Fibroblast of the aortic adventitia (primary cell): Measurements from ENCODE around the gene KLHDC4. TPM values are rescaled to one million over a fixed set of nuclear protein-coding genes. Genes with fewer than 3 reads are reported as not detected.
"Not testable (repeated sequence)": the region's sequence is repeated elsewhere in the genome, so short reads cannot be mapped to it uniquely, and the experiment has no call there.

Experiments used
- DNase-seq: peaks from one replicate; pipeline ENCODE4 v3.0.0-alpha.2; 2010; ENCODE audit warnings: low read depth
- H3K4me3 ChIP-seq: 2 replicates; pipeline ENCODE4 v1.5.1; 2011; ENCODE audit warnings: low read depth, mild to moderate bottlenecking, control low read depth, low read length, moderate library complexity
- total RNA-seq: library from RNA; depleted of rRNA; stranded (reverse); fragments of >200 nt; gene quantifications from 2 replicates; pipeline ENCODE4 v1.2.3, GENCODE V29; 2012; ENCODE audit warnings: low replicate concordance
- TF ChIP-seq, protein P1 (sequence below): IDR thresholded peaks from 2 replicates; pipeline ENCODE4 v1.5.1; 2011; ENCODE audit warnings: mild to moderate bottlenecking, low read length, control low read depth, inconsistent platforms; ENCODE audit not compliant: insufficient read depth

The KLHDC4 gene
- total RNA-seq: 21.6 and 29.2 TPM in 2 replicates

DNA sequence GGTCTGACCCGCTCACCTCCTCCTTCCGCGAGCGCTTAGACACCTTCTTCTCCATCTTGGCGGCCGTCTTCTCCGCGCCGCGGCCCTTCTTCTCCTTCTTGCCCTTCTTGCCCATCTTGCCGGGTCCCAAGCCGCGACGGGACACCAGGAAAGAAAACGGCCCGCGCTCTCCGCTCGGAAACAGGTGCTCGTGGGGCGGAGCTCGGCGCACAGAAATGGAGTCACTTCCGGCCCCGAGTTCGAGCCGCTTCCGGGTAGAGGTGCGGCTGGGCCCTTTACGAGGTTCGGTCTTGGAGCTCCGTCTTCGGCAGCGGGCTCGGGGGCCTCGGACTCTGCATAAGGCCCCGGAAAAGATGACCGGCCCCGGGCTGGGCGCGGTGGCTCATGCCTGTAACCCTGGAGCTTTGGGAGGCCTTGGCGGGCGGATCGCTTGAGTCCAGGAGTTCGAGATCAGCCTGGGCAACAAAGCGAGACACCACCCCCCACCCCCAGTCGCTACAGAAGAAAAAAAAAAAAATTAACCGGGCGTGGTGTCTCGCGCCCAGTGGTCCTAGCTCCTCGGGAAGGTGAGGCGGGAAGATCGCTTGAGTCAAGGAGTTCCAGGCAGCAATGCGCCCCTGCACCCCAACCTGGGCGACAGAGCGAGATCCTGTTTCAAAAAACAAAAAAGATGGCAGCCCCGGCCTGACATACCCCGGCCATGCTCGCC is at the start of gene KLHDC4:
Gene KLHDC4 (minus strand): TSS at position 211 of the 709 bp plus-strand sequence. CDS start 96 bp downstream, at position 115.
- peak within 1 kb of the TSS; percentile 88 for H3K4me3 ChIP-seq
- TF ChIP-seq, protein P1, sequence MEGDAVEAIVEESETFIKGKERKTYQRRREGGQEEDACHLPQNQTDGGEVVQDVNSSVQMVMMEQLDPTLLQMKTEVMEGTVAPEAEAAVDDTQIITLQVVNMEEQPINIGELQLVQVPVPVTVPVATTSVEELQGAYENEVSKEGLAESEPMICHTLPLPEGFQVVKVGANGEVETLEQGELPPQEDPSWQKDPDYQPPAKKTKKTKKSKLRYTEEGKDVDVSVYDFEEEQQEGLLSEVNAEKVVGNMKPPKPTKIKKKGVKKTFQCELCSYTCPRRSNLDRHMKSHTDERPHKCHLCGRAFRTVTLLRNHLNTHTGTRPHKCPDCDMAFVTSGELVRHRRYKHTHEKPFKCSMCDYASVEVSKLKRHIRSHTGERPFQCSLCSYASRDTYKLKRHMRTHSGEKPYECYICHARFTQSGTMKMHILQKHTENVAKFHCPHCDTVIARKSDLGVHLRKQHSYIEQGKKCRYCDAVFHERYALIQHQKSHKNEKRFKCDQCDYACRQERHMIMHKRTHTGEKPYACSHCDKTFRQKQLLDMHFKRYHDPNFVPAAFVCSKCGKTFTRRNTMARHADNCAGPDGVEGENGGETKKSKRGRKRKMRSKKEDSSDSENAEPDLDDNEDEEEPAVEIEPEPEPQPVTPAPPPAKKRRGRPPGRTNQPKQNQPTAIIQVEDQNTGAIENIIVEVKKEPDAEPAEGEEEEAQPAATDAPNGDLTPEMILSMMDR: no peak
- DNase-seq: peak; percentile 84

DNA sequence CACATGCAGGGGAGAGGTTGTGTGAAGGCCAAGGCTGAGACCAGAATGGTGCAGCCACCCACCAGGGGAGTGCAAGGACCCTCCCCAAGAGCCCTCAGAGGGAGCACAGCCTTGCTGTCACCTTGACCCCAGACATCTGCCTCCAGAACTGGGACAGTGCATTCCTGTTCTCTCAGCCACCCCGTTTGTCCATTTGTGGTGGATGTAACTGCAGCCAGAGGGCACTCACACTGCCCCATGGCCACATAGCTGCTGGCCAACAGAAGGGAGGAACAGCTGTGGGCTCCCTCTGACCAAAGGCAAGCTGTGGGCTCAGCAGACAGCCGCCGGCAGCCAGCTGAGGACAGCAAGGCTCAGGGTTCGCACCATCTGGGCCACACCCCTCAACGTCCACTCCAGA is 49.8 kb upstream of the KLHDC4 start:
- no peak for DNase-seq
- H3K4me3 ChIP-seq: no peak overlapping the region
- TF ChIP-seq, protein P1: no peak

DNA sequence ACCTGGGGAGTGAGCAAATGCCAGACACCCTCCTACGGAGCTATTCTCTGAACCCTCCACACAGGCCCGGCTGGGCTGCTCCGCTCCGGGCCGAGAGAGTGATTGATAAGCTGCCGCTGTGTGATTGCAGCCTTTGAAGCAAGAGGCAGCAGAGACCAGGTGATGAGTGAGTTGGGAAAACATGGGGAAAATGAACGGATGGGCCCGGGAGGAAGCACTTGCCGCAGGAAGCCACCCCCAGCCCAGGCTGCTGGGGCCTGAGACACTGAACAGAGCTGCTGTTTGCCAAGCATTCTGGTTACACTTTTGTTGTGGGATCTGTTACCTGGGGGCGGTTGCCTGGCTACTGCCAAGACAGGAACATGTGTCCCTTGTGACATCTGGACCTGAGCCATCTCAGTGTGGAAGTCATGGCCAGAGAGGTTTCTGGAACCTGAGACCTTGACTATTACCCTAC is 46.4 kb upstream of the KLHDC4 start:
- TF ChIP-seq, protein P1: no peak
- DNase-seq: no peak

DNA sequence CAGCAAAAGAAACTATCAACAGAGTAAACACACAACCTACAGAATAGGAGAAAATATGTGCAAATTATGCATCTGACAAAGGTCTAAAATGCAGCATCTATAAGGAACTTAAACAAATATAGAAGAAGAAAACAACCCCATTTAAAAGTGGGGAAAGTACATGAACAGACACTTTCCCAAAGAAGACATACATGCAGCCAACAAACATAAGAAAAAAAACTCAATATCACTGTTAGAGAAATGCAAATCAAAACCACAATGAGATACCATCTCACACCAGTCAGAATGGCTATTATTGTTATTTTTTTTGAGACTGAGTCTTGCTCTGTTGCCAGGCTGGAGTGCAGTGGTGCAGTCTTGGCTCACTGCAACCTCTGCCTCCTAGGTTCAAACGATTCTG is 45.7 kb upstream of the KLHDC4 start:
- DNase-seq, H3K4me3 ChIP-seq: not testable (repeated sequence)

More for the DNA sequence above, 46.4 kb upstream of the KLHDC4 start:
- H3K4me3 ChIP-seq: no peak overlapping the region

DNA sequence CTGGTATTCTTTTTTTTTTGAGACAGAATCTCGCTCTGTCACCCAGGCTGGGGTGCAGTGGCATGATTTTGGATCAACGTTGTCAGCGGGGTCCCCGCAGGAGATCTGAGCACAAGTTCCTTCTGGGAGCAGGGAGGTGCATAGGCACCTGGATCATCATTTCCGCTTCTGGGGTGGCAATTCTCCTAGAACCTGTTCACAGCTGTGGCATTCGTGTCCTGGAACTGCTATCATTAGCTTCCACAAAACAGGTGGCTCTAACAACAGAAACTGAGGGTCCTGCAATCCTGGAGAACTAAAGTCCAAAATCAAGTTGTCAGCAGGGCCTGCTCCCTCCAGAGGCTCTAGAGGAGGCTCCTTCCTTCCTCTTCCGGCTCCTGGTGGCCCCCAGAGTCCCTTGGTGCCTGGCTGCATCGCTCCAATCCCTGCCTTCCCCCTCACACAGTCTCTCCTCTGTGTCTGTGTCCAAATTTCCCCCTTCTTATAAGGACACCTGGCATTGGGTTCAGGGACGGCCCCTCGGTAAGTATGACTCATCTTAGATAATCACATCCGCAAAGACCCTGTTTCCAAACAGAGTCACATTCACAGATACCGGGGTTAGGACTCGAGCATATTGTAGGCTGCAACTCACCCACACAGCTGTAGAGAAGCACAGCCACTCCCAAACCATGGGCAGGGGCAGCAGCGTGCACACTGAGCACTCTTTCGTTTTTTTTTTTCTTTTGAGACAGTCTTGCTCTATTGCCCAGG is 43.5 kb upstream of the KLHDC4 start:
- H3K4me3 ChIP-seq: no peak overlapping the region
- DNase-seq: no peak
- TF ChIP-seq, protein P1: no peak

DNA sequence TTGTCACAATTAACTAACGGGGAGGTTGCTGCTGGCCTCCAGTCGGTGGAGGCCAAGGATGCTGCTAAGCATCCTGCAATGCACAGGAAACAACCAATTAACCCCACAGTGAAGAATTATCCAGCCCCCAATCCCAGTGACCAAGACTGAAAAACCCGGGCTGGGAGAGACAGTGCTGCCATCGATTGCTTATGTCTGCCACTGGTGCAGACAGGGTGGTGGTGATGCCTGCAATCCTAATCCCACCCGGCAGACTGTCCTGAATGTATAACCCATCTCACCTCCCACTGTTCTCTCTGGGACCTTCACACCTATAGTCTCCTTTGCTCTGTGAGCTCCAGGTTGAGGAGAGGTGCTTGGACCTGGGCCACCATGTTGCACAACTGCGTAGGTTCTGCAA is 42.3 kb upstream of the KLHDC4 start:
- DNase-seq: no peak
- H3K4me3 ChIP-seq: no peak overlapping the region

More for the DNA sequence above, 42.3 kb upstream of the KLHDC4 start:
- TF ChIP-seq, protein P1: no peak
